K562 (cell line): ENCODE data around the gene RUNX1. TPM values are rescaled to one million over a fixed set of nuclear protein-coding genes. Genes with fewer than 3 reads are reported as not detected.

Source experiments
- ETV6 ChIP-seq, 3 experiments: fragments of 150-350 bp in 1 of 3; sonication (generic) in 1 of 3; formaldehyde crosslinking in 1 of 3; IDR thresholded peaks; 2 replicates each; pipeline versions ENCODE4 v1.6.1 to v1.8.0; 2014 to 2022; ENCODE audit warnings: borderline replicate concordance in 2 of 3, low read depth in 2 of 3, antibody characterized with exemption in 1 of 3, low read length in 1 of 3, mild to moderate bottlenecking in 1 of 3, missing genetic modification reagents in 1 of 3
- KLF16 ChIP-seq: IDR thresholded peaks from 2 replicates; pipeline ENCODE4 v1.6.1; 2016; ENCODE audit warnings: antibody characterized with exemption
- NFRKB ChIP-seq: fragments of 450-650 bp; IDR thresholded peaks from 2 replicates; pipeline ENCODE4 v1.6.1; 2016; ENCODE audit warnings: low read depth
- PML ChIP-seq: IDR thresholded peaks from 2 replicates; pipeline ENCODE4 v1.6.1; 2012; ENCODE audit warnings: low read length, inconsistent platforms
- RNF2 ChIP-seq: sonication (generic); IDR thresholded peaks from 2 replicates; pipeline ENCODE4 v1.6.1; 2016
- STAG1 ChIP-seq: sonication (generic); formaldehyde crosslinking; IDR thresholded peaks from 2 replicates; pipeline ENCODE4 v1.5.0; 2020; ENCODE audit warnings: missing genetic modification reagents, borderline replicate concordance
- ZKSCAN1 ChIP-seq: fragments of 150-350 bp; IDR thresholded peaks from 2 replicates; pipeline ENCODE4 v1.6.1; 2016; ENCODE audit warnings: low read depth, low read length
- ZNF584 ChIP-seq: fragments of 200-800 bp; sonication (Bioruptor generic); IDR thresholded peaks from 2 replicates; pipeline ENCODE4 v1.6.1; 2016; ENCODE audit warnings: low read depth, mild to moderate bottlenecking, missing genetic modification characterization, missing compliant biosample characterization
- polyA plus RNA-seq, 8 experiments: library from polyadenylated mRNA; depleted of rRNA in 4 of 8; stranded (reverse) in 5 of 8; unstranded in 3 of 8; fragments of >200 nt; fragmentation: Nextera tagmentation in 2 of 8; fragmentation: Illumina TruSeq in 1 of 8; extraction: Ambion mirVana in 2 of 8; extraction: Trizol in 1 of 8; gene quantifications; 2 replicates each; pipeline versions ENCODE4 v1.2.1 to v1.2.3, GENCODE V29; 2011 to 2014; ENCODE audit warnings: inconsistent platforms in 1 of 8, missing spikeins in 1 of 8
- total RNA-seq, 7 experiments: library from RNA; depleted of rRNA in 6 of 7; stranded (reverse); fragments of >200 nt in 6 of 7; fragmentation: Illumina TruSeq in 2 of 7; extraction: Trizol in 2 of 7; gene quantifications; 2 replicates each; pipeline versions ENCODE4 v1.2.1 to v1.2.3, GENCODE V29; 2011 to 2021; ENCODE audit warnings: low replicate concordance in 1 of 7
- TF ChIP-seq, protein P1 (sequence below): sonication (generic); formaldehyde crosslinking; IDR thresholded peaks from 2 replicates; pipeline ENCODE4 v1.8.1; 2023; ENCODE audit warnings: mild to moderate bottlenecking, missing genetic modification reagents
- TF ChIP-seq, protein P2 (sequence below): fragments of 250-450 bp; sonication (Bioruptor Pico); IDR thresholded peaks from 2 replicates; pipeline ENCODE4 v1.4.0; 2020
- TF ChIP-seq, protein P3 (sequence below): fragments of 250-450 bp; sonication (Bioruptor Pico); IDR thresholded peaks from 2 replicates; pipeline ENCODE4 v1.4.0; 2020
- TF ChIP-seq, protein P4 (sequence below): fragments of 250-450 bp; sonication (Bioruptor Pico); IDR thresholded peaks from 2 replicates; pipeline ENCODE4 v1.8.0; 2021; ENCODE audit warnings: moderate library complexity, mild to moderate bottlenecking, inconsistent platforms
- TF ChIP-seq, protein P5 (sequence below): fragments of 450-650 bp; IDR thresholded peaks from 2 replicates; pipeline ENCODE4 v1.6.1; 2018; ENCODE audit warnings: mild to moderate bottlenecking, low read depth; ENCODE audit not compliant: partially characterized antibody
- TF ChIP-seq, protein P6 (sequence below): fragments of 450-650 bp; formaldehyde crosslinking; IDR thresholded peaks from 2 replicates; pipeline ENCODE4 v1.4.0; 2022; ENCODE audit warnings: missing genetic modification characterization

The RUNX1 gene
- total and polyA plus RNA-seq, 9 of the 15 experiments (the other 6 are each of a cell fraction or from before 2014, with no cell fraction given) = 2.2 to 68.6 (median 17.8) TPM

DNA sequence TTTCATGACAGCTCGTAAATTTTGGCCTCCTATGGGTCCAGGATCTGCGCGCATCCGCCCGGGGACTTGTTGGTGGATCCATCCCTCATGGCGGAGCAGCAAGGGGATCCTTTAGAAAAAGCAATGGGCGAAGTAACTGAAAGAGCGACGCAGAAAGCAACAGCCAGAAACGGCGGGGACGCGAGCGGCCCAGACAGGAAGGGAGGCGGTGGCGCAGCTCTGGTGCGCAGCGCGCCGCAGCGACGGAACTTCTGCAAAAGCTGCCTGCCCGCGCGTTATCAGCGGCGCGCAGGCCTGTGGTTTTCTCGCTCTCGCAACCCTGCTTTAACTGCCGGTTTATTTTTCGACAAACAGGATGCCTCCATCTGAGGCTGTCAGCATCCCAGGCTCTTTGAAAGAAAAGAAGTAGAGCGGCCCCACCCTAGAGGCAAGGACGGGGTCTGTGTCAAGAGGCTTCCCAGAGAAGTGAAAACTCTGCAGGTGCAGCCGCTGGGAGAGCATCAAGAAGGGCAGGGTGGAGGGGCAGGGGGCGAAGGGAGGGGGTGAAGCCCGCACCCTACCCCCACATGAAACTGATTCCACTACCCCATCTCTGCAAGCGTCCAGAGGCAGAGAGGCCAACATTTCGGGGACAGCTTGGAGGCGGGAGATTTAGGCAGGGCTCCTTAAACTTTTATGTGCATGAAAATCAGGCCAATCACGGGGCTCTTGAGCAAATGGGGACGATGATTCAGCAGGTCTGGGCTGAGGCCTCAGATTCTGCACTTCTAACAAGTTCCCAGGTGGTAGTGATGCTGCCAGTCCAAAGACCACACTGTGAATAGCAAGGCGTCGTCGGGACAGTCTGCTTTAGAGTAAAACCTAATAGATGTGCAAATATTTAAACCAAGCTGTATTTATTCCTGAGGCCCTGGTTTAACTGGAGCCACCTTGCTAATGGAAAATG lies 22.2 kb downstream of the RUNX1 start (continued):
- TF ChIP-seq, protein P1, sequence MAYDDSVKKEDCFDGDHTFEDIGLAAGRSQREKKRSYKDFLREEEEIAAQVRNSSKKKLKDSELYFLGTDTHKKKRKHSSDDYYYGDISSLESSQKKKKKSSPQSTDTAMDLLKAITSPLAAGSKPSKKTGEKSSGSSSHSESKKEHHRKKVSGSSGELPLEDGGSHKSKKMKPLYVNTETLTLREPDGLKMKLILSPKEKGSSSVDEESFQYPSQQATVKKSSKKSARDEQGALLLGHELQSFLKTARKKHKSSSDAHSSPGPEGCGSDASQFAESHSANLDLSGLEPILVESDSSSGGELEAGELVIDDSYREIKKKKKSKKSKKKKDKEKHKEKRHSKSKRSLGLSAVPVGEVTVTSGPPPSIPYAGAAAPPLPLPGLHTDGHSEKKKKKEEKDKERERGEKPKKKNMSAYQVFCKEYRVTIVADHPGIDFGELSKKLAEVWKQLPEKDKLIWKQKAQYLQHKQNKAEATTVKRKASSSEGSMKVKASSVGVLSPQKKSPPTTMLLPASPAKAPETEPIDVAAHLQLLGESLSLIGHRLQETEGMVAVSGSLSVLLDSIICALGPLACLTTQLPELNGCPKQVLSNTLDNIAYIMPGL (CRISPR knock-in tag) = peak; percentile 39; the same call in 1 of the 2 replicates
- TF ChIP-seq, protein P2, sequence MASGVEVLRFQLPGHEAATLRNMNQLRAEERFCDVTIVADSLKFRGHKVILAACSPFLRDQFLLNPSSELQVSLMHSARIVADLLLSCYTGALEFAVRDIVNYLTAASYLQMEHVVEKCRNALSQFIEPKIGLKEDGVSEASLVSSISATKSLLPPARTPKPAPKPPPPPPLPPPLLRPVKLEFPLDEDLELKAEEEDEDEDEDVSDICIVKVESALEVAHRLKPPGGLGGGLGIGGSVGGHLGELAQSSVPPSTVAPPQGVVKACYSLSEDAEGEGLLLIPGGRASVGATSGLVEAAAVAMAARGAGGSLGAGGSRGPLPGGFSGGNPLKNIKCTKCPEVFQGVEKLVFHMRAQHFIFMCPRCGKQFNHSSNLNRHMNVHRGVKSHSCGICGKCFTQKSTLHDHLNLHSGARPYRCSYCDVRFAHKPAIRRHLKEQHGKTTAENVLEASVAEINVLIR = peak; percentile 80
- peak; percentile 95 for TF ChIP-seq PML
- peak; percentile 100 for TF ChIP-seq RNF2
- TF ChIP-seq, protein P3, sequence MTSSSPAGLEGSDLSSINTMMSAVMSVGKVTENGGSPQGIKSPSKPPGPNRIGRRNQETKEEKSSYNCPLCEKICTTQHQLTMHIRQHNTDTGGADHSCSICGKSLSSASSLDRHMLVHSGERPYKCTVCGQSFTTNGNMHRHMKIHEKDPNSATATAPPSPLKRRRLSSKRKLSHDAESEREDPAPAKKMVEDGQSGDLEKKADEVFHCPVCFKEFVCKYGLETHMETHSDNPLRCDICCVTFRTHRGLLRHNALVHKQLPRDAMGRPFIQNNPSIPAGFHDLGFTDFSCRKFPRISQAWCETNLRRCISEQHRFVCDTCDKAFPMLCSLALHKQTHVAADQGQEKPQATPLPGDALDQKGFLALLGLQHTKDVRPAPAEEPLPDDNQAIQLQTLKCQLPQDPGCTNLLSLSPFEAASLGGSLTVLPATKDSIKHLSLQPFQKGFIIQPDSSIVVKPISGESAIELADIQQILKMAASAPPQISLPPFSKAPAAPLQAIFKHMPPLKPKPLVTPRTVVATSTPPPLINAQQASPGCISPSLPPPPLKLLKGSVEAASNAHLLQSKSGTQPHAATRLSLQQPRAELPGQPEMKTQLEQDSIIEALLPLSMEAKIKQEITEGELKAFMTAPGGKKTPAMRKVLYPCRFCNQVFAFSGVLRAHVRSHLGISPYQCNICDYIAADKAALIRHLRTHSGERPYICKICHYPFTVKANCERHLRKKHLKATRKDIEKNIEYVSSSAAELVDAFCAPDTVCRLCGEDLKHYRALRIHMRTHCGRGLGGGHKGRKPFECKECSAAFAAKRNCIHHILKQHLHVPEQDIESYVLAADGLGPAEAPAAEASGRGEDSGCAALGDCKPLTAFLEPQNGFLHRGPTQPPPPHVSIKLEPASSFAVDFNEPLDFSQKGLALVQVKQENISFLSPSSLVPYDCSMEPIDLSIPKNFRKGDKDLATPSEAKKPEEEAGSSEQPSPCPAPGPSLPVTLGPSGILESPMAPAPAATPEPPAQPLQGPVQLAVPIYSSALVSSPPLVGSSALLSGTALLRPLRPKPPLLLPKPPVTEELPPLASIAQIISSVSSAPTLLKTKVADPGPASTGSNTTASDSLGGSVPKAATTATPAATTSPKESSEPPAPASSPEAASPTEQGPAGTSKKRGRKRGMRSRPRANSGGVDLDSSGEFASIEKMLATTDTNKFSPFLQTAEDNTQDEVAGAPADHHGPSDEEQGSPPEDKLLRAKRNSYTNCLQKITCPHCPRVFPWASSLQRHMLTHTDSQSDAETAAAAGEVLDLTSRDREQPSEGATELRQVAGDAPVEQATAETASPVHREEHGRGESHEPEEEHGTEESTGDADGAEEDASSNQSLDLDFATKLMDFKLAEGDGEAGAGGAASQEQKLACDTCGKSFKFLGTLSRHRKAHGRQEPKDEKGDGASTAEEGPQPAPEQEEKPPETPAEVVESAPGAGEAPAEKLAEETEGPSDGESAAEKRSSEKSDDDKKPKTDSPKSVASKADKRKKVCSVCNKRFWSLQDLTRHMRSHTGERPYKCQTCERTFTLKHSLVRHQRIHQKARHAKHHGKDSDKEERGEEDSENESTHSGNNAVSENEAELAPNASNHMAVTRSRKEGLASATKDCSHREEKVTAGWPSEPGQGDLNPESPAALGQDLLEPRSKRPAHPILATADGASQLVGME (CRISPR knock-in tag) = peak; percentile 22; the same call in 1 of the 2 replicates
- TF ChIP-seq, protein P4, sequence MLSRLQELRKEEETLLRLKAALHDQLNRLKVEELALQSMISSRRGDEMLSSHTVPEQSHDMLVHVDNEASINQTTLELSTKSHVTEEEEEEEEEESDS (CRISPR knock-in tag) = no peak
- peak; percentile 93 for TF ChIP-seq NFRKB
- peak; percentile 88 for TF ChIP-seq ZKSCAN1
- TF ChIP-seq, protein P5, sequence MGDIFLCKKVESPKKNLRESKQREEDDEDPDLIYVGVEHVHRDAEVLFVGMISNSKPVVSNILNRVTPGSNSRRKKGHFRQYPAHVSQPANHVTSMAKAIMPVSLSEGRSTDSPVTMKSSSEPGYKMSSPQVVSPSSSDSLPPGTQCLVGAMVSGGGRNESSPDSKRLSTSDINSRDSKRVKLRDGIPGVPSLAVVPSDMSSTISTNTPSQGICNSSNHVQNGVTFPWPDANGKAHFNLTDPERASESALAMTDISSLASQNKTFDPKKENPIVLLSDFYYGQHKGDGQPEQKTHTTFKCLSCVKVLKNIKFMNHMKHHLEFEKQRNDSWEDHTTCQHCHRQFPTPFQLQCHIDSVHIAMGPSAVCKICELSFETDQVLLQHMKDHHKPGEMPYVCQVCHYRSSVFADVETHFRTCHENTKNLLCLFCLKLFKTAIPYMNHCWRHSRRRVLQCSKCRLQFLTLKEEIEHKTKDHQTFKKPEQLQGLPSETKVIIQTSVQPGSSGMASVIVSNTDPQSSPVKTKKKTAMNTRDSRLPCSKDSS = no peak
- TF ChIP-seq KLF16 = peak; percentile 90
- peak; percentile 44; the same call in 1 of the 2 replicates for TF ChIP-seq ZNF584 (CRISPR knock-in tag)
- TF ChIP-seq, protein P6, sequence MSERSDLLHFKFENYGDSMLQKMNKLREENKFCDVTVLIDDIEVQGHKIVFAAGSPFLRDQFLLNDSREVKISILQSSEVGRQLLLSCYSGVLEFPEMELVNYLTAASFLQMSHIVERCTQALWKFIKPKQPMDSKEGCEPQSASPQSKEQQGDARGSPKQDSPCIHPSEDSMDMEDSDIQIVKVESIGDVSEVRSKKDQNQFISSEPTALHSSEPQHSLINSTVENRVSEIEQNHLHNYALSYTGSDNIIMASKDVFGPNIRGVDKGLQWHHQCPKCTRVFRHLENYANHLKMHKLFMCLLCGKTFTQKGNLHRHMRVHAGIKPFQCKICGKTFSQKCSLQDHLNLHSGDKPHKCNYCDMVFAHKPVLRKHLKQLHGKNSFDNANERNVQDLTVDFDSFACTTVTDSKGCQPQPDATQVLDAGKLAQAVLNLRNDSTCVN = no peak
- TF ChIP-seq STAG1 = no peak
- peak in 1 of 2 experiments; percentile 76; a peak in 2 of 4 replicates for TF ChIP-seq ETV6 (IDR thresholded peaks at IDR 0.05; ENCODE audit: borderline replicate concordance in 1 of 2, low read depth in 2 of 2, low read length in 1 of 2)
- no peak for TF ChIP-seq ETV6 (CRISPR knock-in tag; IDR thresholded peaks at IDR 0.05; ENCODE audit: borderline replicate concordance)
